HEK293 (cell line): ENCODE data around the gene IQSEC1.

Experiments
- CTCF ChIA-PET: fragments of 350-600 bp; formaldehyde crosslinking; extraction: SDS; loops from one replicate; lab custom pipeline; 2021; ENCODE audit warnings: antibody characterized with exemption; lab: Yijun Ruan, JAX
- POLR2A ChIA-PET: fragments of 300-600 bp; formaldehyde crosslinking; extraction: SDS; loops from one replicate; lab custom pipeline; 2020; ENCODE audit warnings: antibody characterized with exemption, inconsistent platforms; lab: Yijun Ruan, JAX
- H3K27ac ChIP-seq: fragments of 200-500 bp; sonication (Bioruptor generic); 2 replicates; pipeline ENCODE4 v1.5.1; 2014; ENCODE audit warnings: low read depth, low read length, control low read depth, inconsistent platforms; ENCODE audit errors: extremely low read depth
- H3K36me3 ChIP-seq, 2 experiments: fragments of 200-500 bp in 1 of 2; sonication (Bioruptor generic) in 1 of 2; 1 replicate in 1 of 2; 2 replicates in 1 of 2; pipeline ENCODE4 v1.5.1; 2014 to 2017; ENCODE audit warnings: inconsistent platforms in 2 of 2, low read length in 2 of 2; ENCODE audit not compliant: control insufficient read depth in 2 of 2, insufficient read depth in 1 of 2
- H3K4me1 ChIP-seq: fragments of 200-500 bp; sonication (Bioruptor generic); 2 replicates; pipeline ENCODE4 v1.5.1; 2014; ENCODE audit warnings: mild to moderate bottlenecking, low read length, inconsistent platforms; ENCODE audit not compliant: control insufficient read depth, insufficient read depth
- H3K4me3 ChIP-seq: 2 replicates; pipeline ENCODE4 v1.5.1; 2011; ENCODE audit warnings: low read depth, mild to moderate bottlenecking, control low read depth, low read length, moderate library complexity
- H3K9me3 ChIP-seq: fragments of 200-500 bp; sonication (Bioruptor generic); 2 replicates; pipeline ENCODE4 v1.5.1; 2014; ENCODE audit warnings: low read depth, low read length, inconsistent platforms; ENCODE audit not compliant: control insufficient read depth, insufficient read depth
- AEBP2 ChIP-seq: fragments of 450-650 bp; formaldehyde crosslinking; IDR thresholded peaks from 2 replicates; pipeline ENCODE4 v1.5.1; 2016; ENCODE audit warnings: missing biosample characterization, missing genetic modification characterization, borderline replicate concordance
- SP2 ChIP-seq: fragments of 450-650 bp; formaldehyde crosslinking; IDR thresholded peaks from 2 replicates; pipeline ENCODE4 v1.5.1; 2016; ENCODE audit warnings: missing biosample characterization, missing genetic modification characterization
- ZFP3 ChIP-seq: fragments of 450-650 bp; formaldehyde crosslinking; IDR thresholded peaks from 2 replicates; pipeline ENCODE4 v1.5.1; 2016; ENCODE audit warnings: low read depth, missing biosample characterization, missing genetic modification characterization
- ZNF19 ChIP-seq: fragments of 450-650 bp; formaldehyde crosslinking; IDR thresholded peaks from 2 replicates; pipeline ENCODE4; 2016; ENCODE audit warnings: missing biosample characterization, missing genetic modification characterization, low read depth
- ZNF354C ChIP-seq: fragments of 450-650 bp; formaldehyde crosslinking; IDR thresholded peaks from 2 replicates; pipeline ENCODE4 v1.5.1; 2016; ENCODE audit warnings: missing biosample characterization, missing genetic modification characterization, low read depth, borderline replicate concordance
- ZNF37A ChIP-seq: fragments of 450-650 bp; IDR thresholded peaks from 2 replicates; pipeline ENCODE4 v1.5.1; 2018; ENCODE audit warnings: missing biosample characterization, missing genetic modification characterization
- ZNF521 ChIP-seq: fragments of 450-650 bp; formaldehyde crosslinking; IDR thresholded peaks from 2 replicates; pipeline ENCODE4 v1.5.1; 2017; ENCODE audit warnings: missing biosample characterization, mild to moderate bottlenecking, missing genetic modification characterization
- ZNF704 ChIP-seq: fragments of 450-650 bp; formaldehyde crosslinking; IDR thresholded peaks from 2 replicates; pipeline ENCODE4 v1.5.1; 2016; ENCODE audit warnings: missing biosample characterization, missing genetic modification characterization
- ZNF768 ChIP-seq: fragments of 450-650 bp; formaldehyde crosslinking; IDR thresholded peaks from 2 replicates; pipeline ENCODE4 v1.5.1; 2018; ENCODE audit warnings: missing biosample characterization, mild to moderate bottlenecking, missing genetic modification characterization
- ZSCAN30 ChIP-seq: fragments of 450-650 bp; IDR thresholded peaks from 2 replicates; pipeline ENCODE4 v1.5.1; 2018; ENCODE audit warnings: missing biosample characterization, mild to moderate bottlenecking, missing genetic modification characterization, moderate library complexity

The IQSEC1 gene

GRCh38 chr3:13098192-13098988, 25.2 kb upstream of the IQSEC1 start:
- Histone ChIP-seq H3K9me3 (no peaks in the 10 kb centered on the region), H3K36me3 (no peaks in the 10 kb centered on the region), H3K4me3 (no peak overlapping the region), H3K27ac (no peak overlapping the region), H3K4me1 (no peaks in the 10 kb centered on the region)
- ChIA-PET CTCF (interaction anchor here (0.6 to 1.0 kb wide), 2 partner anchors 29 to 353 kb away, joined by 3 to 4 read pairs; no protein-coding TSS in a partner anchor), POLR2A (no interaction called here)
- TF ChIP-seq ZFP3 = peak; percentile 79
- TF ChIP-seq ZNF768 = no peak

- H3K4me1 ChIP-seq = no peaks in the 10 kb centered on the region
- H3K27ac ChIP-seq = no peak overlapping the region
- no peak overlapping the region for H3K4me3 ChIP-seq
- no peaks in the 10 kb centered on the region for H3K36me3 ChIP-seq
- ChIA-PET POLR2A (no interaction called here), CTCF (no interaction called here)
- H3K9me3 ChIP-seq = no peaks in the 10 kb centered on the region
- TF ChIP-seq ZFP3 = peak; percentile 63; the same call in 1 of the 2 replicates
- no peak for TF ChIP-seq ZNF19 (tag by site-specific recombination)
- TF ChIP-seq AEBP2 (tag by site-specific recombination) = no peak
- TF ChIP-seq, all 188 proteins: peak for 1
These were observed 23.1 kb upstream of the IQSEC1 start for GRCh38 chr3:13096356-13096755.

- H3K4me1 ChIP-seq = no peaks in the 10 kb centered on the region
- H3K9me3 ChIP-seq = no peaks in the 10 kb centered on the region
- no peak overlapping the region for H3K4me3 ChIP-seq
- no peak for TF ChIP-seq ZNF704 (tag by site-specific recombination)
- TF ChIP-seq ZNF354C (tag by site-specific recombination) = no peak
- no peak for TF ChIP-seq ZSCAN30
- TF ChIP-seq ZNF37A (tag by site-specific recombination) = no peak
- CTCF ChIA-PET = interaction anchor here (0.5 to 0.6 kb wide), 2 partner anchors 166 to 300 kb away, joined by 3 read pairs; no protein-coding TSS in a partner anchor
- no peaks in the 10 kb centered on the region for H3K36me3 ChIP-seq
- POLR2A ChIA-PET = no interaction called here
- H3K27ac ChIP-seq = no peak overlapping the region
These were observed 22.2 kb upstream of the IQSEC1 start for GRCh38 chr3:13095408-13095937.

GRCh38 chr3:13093687-13094086, 20.5 kb upstream of the IQSEC1 start:
- Histone ChIP-seq H3K4me1 (no peaks in the 10 kb centered on the region), H3K4me3 (no peak overlapping the region), H3K27ac (no peak overlapping the region), H3K9me3 (no peaks in the 10 kb centered on the region), H3K36me3 (no peaks in the 10 kb centered on the region)
- TF ChIP-seq SP2 (tag by site-specific recombination) (peak; percentile 37), ZNF521 (no peak)
- ChIA-PET POLR2A (no interaction called here), CTCF (interaction anchor here (0.8 to 3.8 kb wide), 4 partner anchors 9 to 555 kb away, joined by 4 to 51 read pairs (median 20); no protein-coding TSS in a partner anchor)
